NT2/D1 (cell line): ENCODE measurements around the gene VMP1.
"Not testable (repeated sequence)": the region's sequence is repeated elsewhere in the genome, so short reads cannot be mapped to it uniquely, and the experiment has no call there.

Source experiments
- DNase-seq: peaks from one replicate; pipeline ENCODE4 v3.0.0-alpha.2; 2011; ENCODE audit warnings: low read depth, low spot score
- H3K27me3 ChIP-seq: 2 replicates; pipeline ENCODE4 v1.6.0; 2011; ENCODE audit warnings: mild to moderate bottlenecking; ENCODE audit not compliant: insufficient read length, insufficient read depth
- H3K36me3 ChIP-seq: 2 replicates; pipeline ENCODE4 v1.6.1; 2011; ENCODE audit warnings: mild to moderate bottlenecking, low read length, mixed read lengths; ENCODE audit not compliant: insufficient read depth, insufficient read length
- H3K4me1 ChIP-seq: 2 replicates; pipeline ENCODE4 v1.5.1; 2011; ENCODE audit not compliant: insufficient read depth, insufficient read length
- H3K4me3 ChIP-seq: 2 replicates; pipeline ENCODE4 v1.5.1; 2011; ENCODE audit warnings: low read depth; ENCODE audit not compliant: insufficient read length
- H3K9ac ChIP-seq: 2 replicates; pipeline ENCODE4 v1.6.0; 2011; ENCODE audit warnings: low read depth; ENCODE audit not compliant: insufficient read length
- H3K9me3 ChIP-seq: 2 replicates; pipeline ENCODE4 v1.5.1; 2011; ENCODE audit warnings: mild to moderate bottlenecking, low read length; ENCODE audit not compliant: insufficient read depth
- SUZ12 ChIP-seq: IDR thresholded peaks from 2 replicates; pipeline ENCODE4 v1.6.1; 2011; ENCODE audit not compliant: insufficient read length, insufficient read depth; ENCODE audit errors: extremely low read depth
- YY1 ChIP-seq: IDR thresholded peaks from 2 replicates; pipeline ENCODE4 v1.6.1; 2011; ENCODE audit not compliant: insufficient read length, insufficient read depth
- ZNF274 ChIP-seq: IDR thresholded peaks from 2 replicates; pipeline ENCODE4 v1.6.1; 2011; ENCODE audit warnings: mild to moderate bottlenecking, low read depth, low read length

Gene VMP1

GRCh38 chr17:59790910-59791309 lies 83.5 kb downstream of the VMP1 start:
- Histone ChIP-seq H3K4me3 (no peak overlapping the region), H3K9ac (no peak overlapping the region), H3K9me3 (no peaks in the 10 kb centered on the region), H3K36me3 (peaks cover 3% of the 10 kb centered on the region), H3K4me1 (peaks cover 3% of the 10 kb centered on the region), H3K27me3 (no peaks in the 10 kb centered on the region)
- TF ChIP-seq SUZ12: no peak
- TF ChIP-seq YY1: no peak
- no peak for TF ChIP-seq ZNF274
- no peak for DNase-seq

GRCh38 chr17:59791603-59792457 lies 84.4 kb downstream of the VMP1 start:
- DNase-seq: no peak
- no peaks in the 10 kb centered on the region for H3K9me3 ChIP-seq
- peaks cover 3% of the 10 kb centered on the region for H3K36me3 ChIP-seq
- TF ChIP-seq SUZ12 (no peak), ZNF274 (no peak), YY1 (no peak)
- H3K4me1 ChIP-seq: peaks cover 3% of the 10 kb centered on the region
- H3K27me3 ChIP-seq: no peaks in the 10 kb centered on the region
- no peak overlapping the region for H3K9ac ChIP-seq
- no peak overlapping the region for H3K4me3 ChIP-seq

GRCh38 chr17:59792458-59792823 lies 85.0 kb downstream of the VMP1 start:
- H3K4me3 ChIP-seq, H3K36me3 ChIP-seq, H3K4me1 ChIP-seq, H3K27me3 ChIP-seq, H3K9ac ChIP-seq, H3K9me3 ChIP-seq, DNase-seq: not testable (repeated sequence)

GRCh38 chr17:59793205-59793604 lies 85.8 kb downstream of the VMP1 start:
- H3K27me3 ChIP-seq: no peaks in the 10 kb centered on the region
- TF ChIP-seq ZNF274 (no peak), SUZ12 (no peak), YY1 (no peak)
- no peak for DNase-seq
- no peak overlapping the region for H3K9ac ChIP-seq
- peaks cover 3% of the 10 kb centered on the region for H3K36me3 ChIP-seq
- no peak overlapping the region for H3K4me3 ChIP-seq
- peaks cover under 1% of the 10 kb centered on the region for H3K4me1 ChIP-seq
- no peaks in the 10 kb centered on the region for H3K9me3 ChIP-seq

- H3K4me3 ChIP-seq: no peak overlapping the region
- H3K9ac ChIP-seq: no peak overlapping the region
- H3K36me3 ChIP-seq: peaks cover 3% of the 10 kb centered on the region
- H3K9me3 ChIP-seq: no peaks in the 10 kb centered on the region
- DNase-seq: no peak
- no peaks in the 10 kb centered on the region for H3K27me3 ChIP-seq
- TF ChIP-seq SUZ12 (no peak), ZNF274 (no peak), YY1 (no peak)
- H3K4me1 ChIP-seq: no peaks in the 10 kb centered on the region
Observed at GRCh38 chr17:59796138-59796537, 88.7 kb downstream of the VMP1 start.

GRCh38 chr17:59796785-59797205 lies 89.3 kb downstream of the VMP1 start:
- Histone ChIP-seq H3K9me3 (no peaks in the 10 kb centered on the region), H3K27me3 (no peaks in the 10 kb centered on the region), H3K4me1 (no peaks in the 10 kb centered on the region), H3K9ac (no peak overlapping the region), H3K36me3 (peaks cover 3% of the 10 kb centered on the region), H3K4me3 (no peak overlapping the region)
- no peak for DNase-seq
- no peak for TF ChIP-seq YY1
- no peak for TF ChIP-seq SUZ12
- no peak for TF ChIP-seq ZNF274

- TF ChIP-seq ZNF274: no peak
- no peak for TF ChIP-seq YY1
- TF ChIP-seq SUZ12: no peak
- H3K4me1 ChIP-seq: no peaks in the 10 kb centered on the region
Observed at GRCh38 chr17:59798111-59798510, 90.7 kb downstream of the VMP1 start.

GRCh38 chr17:59800530-59800942 lies 93.1 kb downstream of the VMP1 start:
- H3K27me3 ChIP-seq: no peaks in the 10 kb centered on the region
- no peak overlapping the region for H3K4me3 ChIP-seq
- H3K9ac ChIP-seq: no peak overlapping the region
- H3K36me3 ChIP-seq: no peaks in the 10 kb centered on the region
- DNase-seq: no peak
- no peaks in the 10 kb centered on the region for H3K9me3 ChIP-seq
- TF ChIP-seq SUZ12 (no peak), ZNF274 (no peak), YY1 (no peak)
- no peaks in the 10 kb centered on the region for H3K4me1 ChIP-seq

More at GRCh38 chr17:59798111-59798510, 90.7 kb downstream of the VMP1 start:
- peaks cover 3% of the 10 kb centered on the region for H3K36me3 ChIP-seq
- no peak overlapping the region for H3K9ac ChIP-seq
- DNase-seq: no peak
- H3K27me3 ChIP-seq: no peaks in the 10 kb centered on the region
- H3K4me3 ChIP-seq: no peak overlapping the region
- no peaks in the 10 kb centered on the region for H3K9me3 ChIP-seq
